WTC11 (cell line): ENCODE results near the gene XPNPEP1. TPM values are rescaled to one million over a fixed set of nuclear protein-coding genes. Genes with fewer than 3 reads are reported as not detected.

Experiments
- ATAC-seq: fragments of 200-7000 bp; cut with Tn5 transposase; 2 replicates; pipeline ENCODE4 v1.10.0; 2021; ENCODE audit warnings: mild to moderate bottlenecking, moderate library complexity
- CTCF ChIA-PET: fragments of 300-600 bp; sonication (Branson Sonifier 250); formaldehyde crosslinking; loops from one replicate; lab custom pipeline; 2021; ENCODE audit warnings: antibody characterized with exemption; lab: Charles Lee
- POLR2A ChIA-PET: fragments of 350-600 bp; sonication (Branson Sonifier 250); formaldehyde crosslinking; loops from one replicate; lab custom pipeline; 2021; ENCODE audit warnings: antibody characterized with exemption; lab: Charles Lee
- DNase-seq: peaks from one replicate; pipeline ENCODE4 v3.0.0; 2021; ENCODE audit warnings: low spot score
- H3K27ac Mint-ChIP-seq: 2 replicates; pipeline ENCODE4 v1.8.0; 2021; ENCODE audit warnings: mixed read lengths
- H3K27me3 Mint-ChIP-seq: 2 replicates; pipeline ENCODE4 v1.8.0; 2021; ENCODE audit warnings: low read depth, mild to moderate bottlenecking, moderate library complexity, mixed read lengths
- H3K36me3 Mint-ChIP-seq: 2 replicates; pipeline ENCODE4 v1.8.0; 2021; ENCODE audit warnings: mixed read lengths
- H3K4me1 Mint-ChIP-seq: 2 replicates; pipeline ENCODE4 v1.8.0; 2022; ENCODE audit warnings: mixed read lengths
- H3K4me3 Mint-ChIP-seq: 2 replicates; pipeline ENCODE4 v1.8.0; 2021; ENCODE audit warnings: mild to moderate bottlenecking, moderate library complexity, mixed read lengths
- H3K9me3 Mint-ChIP-seq: 2 replicates; pipeline ENCODE4 v1.8.0; 2021; ENCODE audit warnings: mixed read lengths
- ATF1 ChIP-seq: sonication (generic); formaldehyde crosslinking; IDR thresholded peaks from 2 replicates; pipeline ENCODE4 v1.8.1; 2023; ENCODE audit warnings: mild to moderate bottlenecking, moderate library complexity, missing genetic modification reagents
- CDX4 ChIP-seq: fragments of 250-450 bp; sonication (Bioruptor Pico); IDR thresholded peaks from 2 replicates; pipeline ENCODE4 v1.9.0; 2021; ENCODE audit warnings: moderate library complexity, mild to moderate bottlenecking, inconsistent platforms, borderline replicate concordance
- E2F1 ChIP-seq: sonication (generic); formaldehyde crosslinking; IDR thresholded peaks from 2 replicates; pipeline ENCODE4 v1.8.0; 2022; ENCODE audit warnings: mild to moderate bottlenecking, missing genetic modification reagents
- E2F4 ChIP-seq: sonication (generic); formaldehyde crosslinking; IDR thresholded peaks from 2 replicates; pipeline ENCODE4 v1.8.1; 2022; ENCODE audit warnings: low read depth, mild to moderate bottlenecking, moderate library complexity, missing genetic modification reagents, borderline replicate concordance
- ERG ChIP-seq: fragments of 250-450 bp; sonication (Bioruptor Pico); IDR thresholded peaks from 2 replicates; pipeline ENCODE4 v1.8.0; 2021; ENCODE audit warnings: mild to moderate bottlenecking
- ETV6 ChIP-seq: sonication (generic); formaldehyde crosslinking; IDR thresholded peaks from 2 replicates; pipeline ENCODE4 v1.8.1; 2022; ENCODE audit warnings: mild to moderate bottlenecking, missing genetic modification reagents
- FOXK1 ChIP-seq: sonication (generic); formaldehyde crosslinking; IDR thresholded peaks from 2 replicates; pipeline ENCODE4 v1.8.0; 2022; ENCODE audit warnings: mild to moderate bottlenecking, moderate library complexity, missing genetic modification reagents
- FOXP4 ChIP-seq: sonication (generic); formaldehyde crosslinking; IDR thresholded peaks from 2 replicates; pipeline ENCODE4 v1.8.0; 2022; ENCODE audit warnings: mild to moderate bottlenecking, missing genetic modification reagents
- GTF2I ChIP-seq: fragments of 250-450 bp; sonication (Bioruptor Pico); conservative IDR thresholded peaks from 2 replicates; pipeline ENCODE4 v1.4.0; 2021; ENCODE audit warnings: mild to moderate bottlenecking
- HMGXB4 ChIP-seq: sonication (generic); formaldehyde crosslinking; IDR thresholded peaks from 2 replicates; pipeline ENCODE4 v1.8.1; 2023; ENCODE audit warnings: mild to moderate bottlenecking, moderate library complexity, missing genetic modification reagents
- KAT7 ChIP-seq: sonication (generic); formaldehyde crosslinking; IDR thresholded peaks from 2 replicates; pipeline ENCODE4 v1.8.1; 2023; ENCODE audit warnings: missing genetic modification reagents, mild to moderate bottlenecking, borderline replicate concordance
- NFYB ChIP-seq: sonication (generic); formaldehyde crosslinking; conservative IDR thresholded peaks from 2 replicates; pipeline ENCODE4 v1.8.0; 2022; ENCODE audit warnings: low read depth, missing genetic modification reagents
- NR3C1 ChIP-seq: sonication (generic); formaldehyde crosslinking; conservative IDR thresholded peaks from 2 replicates; pipeline ENCODE4 v1.8.1; 2023; ENCODE audit warnings: low read depth, mild to moderate bottlenecking, missing genetic modification reagents
- RORB ChIP-seq: fragments of 250-450 bp; sonication (Bioruptor Pico); IDR thresholded peaks from 2 replicates; pipeline ENCODE4 v1.9.0; 2021; ENCODE audit warnings: mild to moderate bottlenecking
- SMAD4 ChIP-seq: sonication (generic); formaldehyde crosslinking; IDR thresholded peaks from 2 replicates; pipeline ENCODE4 v1.8.0; 2022; ENCODE audit warnings: mild to moderate bottlenecking, missing genetic modification reagents
- USF1 ChIP-seq: sonication (generic); formaldehyde crosslinking; IDR thresholded peaks from 2 replicates; pipeline ENCODE4 v1.8.0; 2022; ENCODE audit warnings: mild to moderate bottlenecking, missing genetic modification reagents
- ZNF396 ChIP-seq: fragments of 250-450 bp; sonication (Bioruptor Pico); IDR thresholded peaks from 2 replicates; pipeline ENCODE4 v1.8.0; 2021; ENCODE audit warnings: mild to moderate bottlenecking, moderate library complexity, borderline replicate concordance
- ZNF532 ChIP-seq: fragments of 250-450 bp; sonication (Bioruptor Pico); IDR thresholded peaks from 2 replicates; pipeline ENCODE4 v1.9.0; 2021; ENCODE audit warnings: mild to moderate bottlenecking, borderline replicate concordance
- ZNF671 ChIP-seq: fragments of 250-450 bp; sonication (Bioruptor Pico); IDR thresholded peaks from 2 replicates; pipeline ENCODE4 v1.8.0; 2021; ENCODE audit warnings: mild to moderate bottlenecking
- ZSCAN18 ChIP-seq: fragments of 250-450 bp; sonication (Bioruptor Pico); IDR thresholded peaks from 2 replicates; pipeline ENCODE4 v2.1.2; 2022; ENCODE audit warnings: mild to moderate bottlenecking, moderate library complexity
- total RNA-seq: library from RNA; stranded (reverse); gene quantifications from 3 replicates; pipeline ENCODE4 v1.2.3, GENCODE V29; 2021

XPNPEP1 gene
- total RNA-seq, 1 experiment from 2014 or later, result 59.3 TPM

GRCh38 chr10:109906316-109906715, 17.0 kb downstream of the XPNPEP1 start:
- Mint-ChIP-seq H3K27ac (no peak overlapping the region), H3K4me3 (no peak overlapping the region), H3K9me3 (no peaks in the 10 kb centered on the region)
- CTCF ChIA-PET, result no interaction called here
- TF ChIP-seq CDX4 (CRISPR knock-in tag) (no peak), E2F4 (CRISPR knock-in tag) (no peak)
- TF ChIP-seq, all 79 proteins: peak for 0
- DNase-seq (no peak), ATAC-seq (no peak)
- POLR2A ChIA-PET, result no interaction called here
- H3K36me3 Mint-ChIP-seq, result peaks cover 40% of the 10 kb centered on the region
- H3K4me1 Mint-ChIP-seq, result peaks cover 7% of the 10 kb centered on the region
- no peaks in the 10 kb centered on the region for H3K27me3 Mint-ChIP-seq

- no peaks in the 10 kb centered on the region for H3K9me3 Mint-ChIP-seq
- TF ChIP-seq ERG (CRISPR knock-in tag), result no peak
- no peak for TF ChIP-seq RORB (CRISPR knock-in tag)
- no peak for TF ChIP-seq E2F1 (CRISPR knock-in tag)
- no peak for TF ChIP-seq NR3C1 (CRISPR knock-in tag)
- no peak for TF ChIP-seq ZSCAN18
- TF ChIP-seq NFYB, result no peak
- TF ChIP-seq ATF1, result no peak
- TF ChIP-seq ETV6 (CRISPR knock-in tag), result no peak
- TF ChIP-seq SMAD4 (CRISPR knock-in tag), result no peak
- no peak for TF ChIP-seq KAT7 (CRISPR knock-in tag)
- no peak for TF ChIP-seq FOXP4
- no peak for TF ChIP-seq GTF2I (CRISPR knock-in tag)
- no peak for TF ChIP-seq FOXK1 (CRISPR knock-in tag)
- no peak for TF ChIP-seq ZNF671 (CRISPR knock-in tag)
- no peak for TF ChIP-seq HMGXB4 (CRISPR knock-in tag)
- TF ChIP-seq ZNF396 (CRISPR knock-in tag), result no peak
- TF ChIP-seq ZNF532 (CRISPR knock-in tag), result no peak
- TF ChIP-seq USF1 (CRISPR knock-in tag), result no peak
- H3K36me3 Mint-ChIP-seq, result peaks cover 34% of the 10 kb centered on the region
- H3K4me3 Mint-ChIP-seq, result no peak overlapping the region
- H3K27me3 Mint-ChIP-seq, result no peaks in the 10 kb centered on the region
- no peaks in the 10 kb centered on the region; the same call in 1 of the 2 replicates for H3K4me1 Mint-ChIP-seq
- ATAC-seq (no peak), DNase-seq (no peak)
- no peak overlapping the region for H3K27ac Mint-ChIP-seq
- ChIA-PET POLR2A (no interaction called here), CTCF (interaction anchor here (2.5 kb wide), 1 partner anchor 20 kb away, joined by 12 read pairs; no protein-coding TSS in a partner anchor)
Measured at GRCh38 chr10:109904397-109904796, 18.9 kb downstream of the XPNPEP1 start.
